ENCODE data around the gene OCRL. TPM values are rescaled to one million over a fixed set of nuclear protein-coding genes. Genes with fewer than 3 reads are reported as not detected.

Gene OCRL
- total RNA-seq, 1 donor from 2014 or later: 22.1 TPM

- H3K4me3 ChIP-seq (ENCODE audit: low read depth, low read length): no peak overlapping the region
- TF ChIP-seq, protein P1, sequence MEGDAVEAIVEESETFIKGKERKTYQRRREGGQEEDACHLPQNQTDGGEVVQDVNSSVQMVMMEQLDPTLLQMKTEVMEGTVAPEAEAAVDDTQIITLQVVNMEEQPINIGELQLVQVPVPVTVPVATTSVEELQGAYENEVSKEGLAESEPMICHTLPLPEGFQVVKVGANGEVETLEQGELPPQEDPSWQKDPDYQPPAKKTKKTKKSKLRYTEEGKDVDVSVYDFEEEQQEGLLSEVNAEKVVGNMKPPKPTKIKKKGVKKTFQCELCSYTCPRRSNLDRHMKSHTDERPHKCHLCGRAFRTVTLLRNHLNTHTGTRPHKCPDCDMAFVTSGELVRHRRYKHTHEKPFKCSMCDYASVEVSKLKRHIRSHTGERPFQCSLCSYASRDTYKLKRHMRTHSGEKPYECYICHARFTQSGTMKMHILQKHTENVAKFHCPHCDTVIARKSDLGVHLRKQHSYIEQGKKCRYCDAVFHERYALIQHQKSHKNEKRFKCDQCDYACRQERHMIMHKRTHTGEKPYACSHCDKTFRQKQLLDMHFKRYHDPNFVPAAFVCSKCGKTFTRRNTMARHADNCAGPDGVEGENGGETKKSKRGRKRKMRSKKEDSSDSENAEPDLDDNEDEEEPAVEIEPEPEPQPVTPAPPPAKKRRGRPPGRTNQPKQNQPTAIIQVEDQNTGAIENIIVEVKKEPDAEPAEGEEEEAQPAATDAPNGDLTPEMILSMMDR (IDR thresholded peaks at IDR 0.05; ENCODE audit: insufficient read depth, low read length, poor library complexity, severe bottlenecking): no peak
- H3K27me3 ChIP-seq (ENCODE audit: control insufficient read depth, insufficient read depth, low read length): no peaks in the 10 kb centered on the region
- H3K36me3 ChIP-seq (ENCODE audit: control insufficient read depth, insufficient read depth, low read length): no peaks in the 10 kb centered on the region
- no peak for DNase-seq (ENCODE audit: low read depth)
Measured at GRCh38 chrX:129593137-129593536, 53.1 kb downstream of the OCRL start.

- H3K27me3 ChIP-seq (ENCODE audit: control insufficient read depth, insufficient read depth, low read length): no peaks in the 10 kb centered on the region
- DNase-seq (ENCODE audit: low read depth): no peak
- no peaks in the 10 kb centered on the region for H3K36me3 ChIP-seq (ENCODE audit: control insufficient read depth, insufficient read depth, low read length)
- H3K4me3 ChIP-seq (ENCODE audit: low read depth, low read length): no peak overlapping the region
- TF ChIP-seq, protein P1 (IDR thresholded peaks at IDR 0.05; ENCODE audit: insufficient read depth, low read length, poor library complexity, severe bottlenecking): no peak
Measured at GRCh38 chrX:129594781-129595180, 54.7 kb downstream of the OCRL start.

DNA sequence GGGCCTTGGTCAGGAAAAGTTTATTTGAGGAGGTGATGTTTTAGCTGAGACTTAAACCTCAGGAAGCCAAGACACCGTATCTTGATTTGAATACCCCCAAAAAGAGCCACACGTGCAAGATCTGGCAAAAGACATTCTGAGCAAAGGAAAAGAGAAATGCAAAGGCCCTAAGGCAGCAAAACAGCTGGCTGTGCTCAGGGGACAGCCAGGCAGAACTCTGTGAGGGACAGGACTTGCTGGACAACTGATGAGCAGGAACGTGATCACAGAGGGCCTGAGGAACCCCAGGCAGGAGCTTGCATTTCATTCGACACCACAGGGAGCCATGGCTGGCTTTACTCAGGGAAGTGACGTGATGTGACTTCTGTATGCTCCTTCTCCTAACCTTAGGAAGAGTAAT lies 56.0 kb downstream of the OCRL start:
- H3K4me3 ChIP-seq (ENCODE audit: low read depth, low read length): no peak overlapping the region
- DNase-seq (ENCODE audit: low read depth): no peak
- no peaks in the 10 kb centered on the region for H3K27me3 ChIP-seq (ENCODE audit: control insufficient read depth, insufficient read depth, low read length)
- no peaks in the 10 kb centered on the region for H3K36me3 ChIP-seq (ENCODE audit: control insufficient read depth, insufficient read depth, low read length)
- TF ChIP-seq, protein P1 (IDR thresholded peaks at IDR 0.05; ENCODE audit: insufficient read depth, low read length, poor library complexity, severe bottlenecking): no peak

- TF ChIP-seq, protein P1 (IDR thresholded peaks at IDR 0.05; ENCODE audit: insufficient read depth, low read length, poor library complexity, severe bottlenecking): no peak
- no peak overlapping the region for H3K4me3 ChIP-seq (ENCODE audit: low read depth, low read length)
- no peaks in the 10 kb centered on the region for H3K36me3 ChIP-seq (ENCODE audit: control insufficient read depth, insufficient read depth, low read length)
- DNase-seq (ENCODE audit: low read depth): no peak
- no peaks in the 10 kb centered on the region for H3K27me3 ChIP-seq (ENCODE audit: control insufficient read depth, insufficient read depth, low read length)
Measured at GRCh38 chrX:129597905-129598304, 57.8 kb downstream of the OCRL start.

GRCh38 chrX:129599499-129599898 lies 59.4 kb downstream of the OCRL start:
- H3K4me3 ChIP-seq (ENCODE audit: low read depth, low read length): no peak overlapping the region
- H3K36me3 ChIP-seq (ENCODE audit: control insufficient read depth, insufficient read depth, low read length): no peaks in the 10 kb centered on the region
- TF ChIP-seq, protein P1 (IDR thresholded peaks at IDR 0.05; ENCODE audit: insufficient read depth, low read length, poor library complexity, severe bottlenecking): no peak
- no peaks in the 10 kb centered on the region for H3K27me3 ChIP-seq (ENCODE audit: control insufficient read depth, insufficient read depth, low read length)
- no peak for DNase-seq (ENCODE audit: low read depth)

DNA sequence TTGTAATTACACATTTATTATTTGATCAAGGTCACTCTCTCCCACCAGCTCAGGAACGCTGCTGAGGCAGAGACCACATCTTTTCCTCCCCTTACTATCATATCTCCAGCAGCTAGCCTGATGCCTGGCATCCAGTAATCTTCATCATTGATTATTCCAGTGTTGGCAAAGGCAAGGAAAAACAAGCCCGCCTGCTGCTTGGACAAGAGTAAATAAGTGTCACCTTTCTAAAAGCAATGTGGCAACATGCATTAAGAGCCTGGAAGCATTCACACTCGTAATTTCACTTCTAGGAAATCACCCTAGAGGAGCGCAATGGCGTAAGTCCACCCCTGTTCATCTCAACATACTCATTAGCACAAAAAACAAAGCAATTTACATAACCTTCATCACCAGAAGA lies 59.9 kb downstream of the OCRL start:
- DNase-seq (ENCODE audit: low read depth): no peak
- Histone ChIP-seq H3K36me3 (ENCODE audit: control insufficient read depth, insufficient read depth, low read length) (no peaks in the 10 kb centered on the region), H3K27me3 (ENCODE audit: control insufficient read depth, insufficient read depth, low read length) (no peaks in the 10 kb centered on the region), H3K4me3 (ENCODE audit: low read depth, low read length) (no peak overlapping the region)
- TF ChIP-seq, protein P1 (IDR thresholded peaks at IDR 0.05; ENCODE audit: insufficient read depth, low read length, poor library complexity, severe bottlenecking): no peak

Measured in kidney epithelial cell (primary cell).